OCI-LY7 (cell line): ENCODE measurements around the gene OR13F1. TPM values are rescaled to one million over a fixed set of nuclear protein-coding genes. Genes with fewer than 3 reads are reported as not detected.

Experiments used
- BruUV-seq: library from RNA; stranded (reverse); fragments of 400-500 nt; replicated peaks from 2 replicates; lab custom pipeline; 2021; lab: Mats Ljungman, UMichigan
- CTCF ChIA-PET: fragments of 300-600 bp; sonication (Branson Sonifier 250); formaldehyde crosslinking; loops from one replicate; lab custom pipeline; 2022; ENCODE audit warnings: antibody characterized with exemption; ENCODE audit not compliant: unreplicated experiment; lab: Charles Lee
- POLR2A ChIA-PET: fragments of 300-600 bp; sonication (Branson Sonifier 250); formaldehyde crosslinking; loops from one replicate; lab custom pipeline; 2022; ENCODE audit warnings: antibody characterized with exemption; lab: Charles Lee
- DNase-seq: peaks from one replicate; pipeline ENCODE4 v3.0.0-alpha.2; 2015; ENCODE audit warnings: low spot score
- H2AFZ ChIP-seq: fragments of 200-600 bp; sonication (generic), shearing (Covaris generic); 2 replicates; pipeline ENCODE4 v1.6.1; 2014; ENCODE audit warnings: mild to moderate bottlenecking, antibody characterized with exemption, low read length, moderate library complexity
- H3K27ac ChIP-seq: fragments of 200-600 bp; sonication (generic); 2 replicates; pipeline ENCODE4 v1.5.1; 2014; ENCODE audit warnings: mixed run types, low read depth, mild to moderate bottlenecking, moderate library complexity, low read length, inconsistent platforms; ENCODE audit not compliant: poor library complexity, severe bottlenecking
- H3K36me3 ChIP-seq: fragments of 200-600 bp; sonication (generic); 2 replicates; pipeline ENCODE4 v1.6.1; 2014; ENCODE audit warnings: mild to moderate bottlenecking, antibody characterized with exemption, low read length, moderate library complexity, mixed read lengths; ENCODE audit not compliant: insufficient read depth
- H3K4me1 ChIP-seq: fragments of 200-600 bp; sonication (generic); 2 replicates; pipeline ENCODE4 v1.5.1; 2014; ENCODE audit warnings: mild to moderate bottlenecking, low read length; ENCODE audit not compliant: insufficient read depth, poor library complexity, severe bottlenecking
- H3K4me2 ChIP-seq: fragments of 200-600 bp; sonication (generic); 2 replicates; pipeline ENCODE4 v1.6.1; 2014; ENCODE audit warnings: mild to moderate bottlenecking, low read length
- H3K4me3 ChIP-seq: fragments of 200-600 bp; sonication (generic); 2 replicates; pipeline ENCODE4 v1.5.1; 2014; ENCODE audit warnings: mild to moderate bottlenecking, low read depth, low read length; ENCODE audit not compliant: poor library complexity, severe bottlenecking
- H3K79me2 ChIP-seq: fragments of 200-600 bp; sonication (generic); 2 replicates; pipeline ENCODE4 v1.6.1; 2016; ENCODE audit warnings: low read depth, mild to moderate bottlenecking, low read length, moderate library complexity, mixed read lengths; ENCODE audit not compliant: insufficient read depth
- H3K9me2 ChIP-seq: fragments of 200-600 bp; sonication (generic); 2 replicates; pipeline ENCODE4 v1.6.1; 2016; ENCODE audit warnings: mild to moderate bottlenecking, low read length, mixed read lengths; ENCODE audit not compliant: insufficient read depth
- H3K9me3 ChIP-seq: fragments of 200-600 bp; sonication (generic); 2 replicates; pipeline ENCODE4 v1.6.1; 2014; ENCODE audit warnings: mild to moderate bottlenecking, mixed run types, low read length, mixed read lengths
- H4K20me1 ChIP-seq: fragments of 200-600 bp; sonication (generic); 2 replicates; pipeline ENCODE4 v1.6.1; 2014; ENCODE audit warnings: mild to moderate bottlenecking, antibody characterized with exemption, low read length, moderate library complexity, mixed read lengths; ENCODE audit not compliant: insufficient read depth
- CTCF ChIP-seq: fragments of 200-600 bp; sonication (generic); conservative IDR thresholded peaks from 2 replicates; pipeline ENCODE4 v1.5.1; 2014; ENCODE audit warnings: mild to moderate bottlenecking, antibody characterized with exemption, low read length, moderate library complexity, mixed read lengths
- EZH2phosphoT487 ChIP-seq: fragments of 200-600 bp; sonication (generic); IDR thresholded peaks from 2 replicates; pipeline ENCODE4 v1.6.1; 2018; ENCODE audit warnings: low read depth, borderline replicate concordance, mild to moderate bottlenecking, mixed run types, antibody characterized with exemption, low read length, moderate library complexity, mixed read lengths
- intact Hi-C: fragments of 100-400 bp; cut with micrococcal nuclease; formaldehyde crosslinking; loops from one replicate; pipeline ENCODE4 v1.10.0; 2022; ENCODE audit not compliant: unreplicated experiment
- total RNA-seq, 2 experiments: library from RNA; depleted of rRNA in 1 of 2; stranded (reverse); fragments of >200 nt in 1 of 2; shearing (Covaris generic) in 1 of 2; gene quantifications; 2 replicates each; pipeline ENCODE4 v1.2.3, GENCODE V29; 2014 to 2022

OR13F1 gene
- total RNA-seq, 2 experiments from 2014 or later, result not detected

- no TSS peak for BruUV-seq
- Histone ChIP-seq H4K20me1 (no peaks in the 10 kb centered on the region), H3K79me2 (no peaks in the 10 kb centered on the region), H3K4me2 (no peak overlapping the region), H3K27ac (no peak overlapping the region), H3K4me3 (no peak overlapping the region), H3K9me2 (no peaks in the 10 kb centered on the region), H3K4me1 (no peaks in the 10 kb centered on the region), H3K36me3 (no peaks in the 10 kb centered on the region), H3K9me3 (no peaks in the 10 kb centered on the region), H2AFZ (no peak overlapping the region)
- no peak for DNase-seq
- POLR2A ChIA-PET, result interaction anchor here (0.6 kb wide), 1 partner anchor 78 kb away, joined by 4 read pairs; no protein-coding TSS in a partner anchor
- no peak for TF ChIP-seq EZH2phosphoT487
- no peak for TF ChIP-seq CTCF
- CTCF ChIA-PET, result no interaction called here
- intact Hi-C loops, result no loop called here
Measured at GRCh38 chr9:104553261-104553660, 49.2 kb downstream of the OR13F1 start.

Other genes with a start within 250 kb of the OR13F1 start
- gene OR13C4, start 22.9 kb downstream of the OR13F1 start, total RNA-seq (2014; rRNA removed; shearing (Covaris generic)), result not detected in 2 replicates
- not detected in 2 replicates for gene OR13C4, start 22.9 kb downstream of the OR13F1 start, total RNA-seq (2022)
- not detected in 2 replicates for gene OR13C3, start 32.6 kb downstream of the OR13F1 start, total RNA-seq (2014; rRNA removed; shearing (Covaris generic))
- gene OR13C3, start 32.6 kb downstream of the OR13F1 start, total RNA-seq (2022), result not detected in 2 replicates
- gene OR13C8, start 64.9 kb downstream of the OR13F1 start, total RNA-seq (2014; rRNA removed; shearing (Covaris generic)), result not detected in 2 replicates
- gene OR13C8, start 64.9 kb downstream of the OR13F1 start, total RNA-seq (2022), result not detected in 2 replicates
- not detected in 2 replicates for gene OR13C5, start 95.2 kb downstream of the OR13F1 start, total RNA-seq (2014; rRNA removed; shearing (Covaris generic))
- not detected in 2 replicates for gene OR13C5, start 95.2 kb downstream of the OR13F1 start, total RNA-seq (2022)
- not detected in 2 replicates for gene OR13C2, start 101.4 kb downstream of the OR13F1 start, total RNA-seq (2014; rRNA removed; shearing (Covaris generic))
- gene OR13C2, start 101.4 kb downstream of the OR13F1 start, total RNA-seq (2022), result not detected in 2 replicates
- not detected in 2 replicates for gene OR13C9, start 113.9 kb downstream of the OR13F1 start, total RNA-seq (2014; rRNA removed; shearing (Covaris generic))
- gene OR13C9, start 113.9 kb downstream of the OR13F1 start, total RNA-seq (2022), result not detected in 2 replicates
- not detected in 2 replicates for gene OR13D1, start 190.3 kb downstream of the OR13F1 start, total RNA-seq (2014; rRNA removed; shearing (Covaris generic))
- gene OR13D1, start 190.3 kb downstream of the OR13F1 start, total RNA-seq (2022), result not detected in 2 replicates
- 20.2 and 25.2 TPM in 2 replicates for gene NIPSNAP3A, start 243.4 kb downstream of the OR13F1 start, total RNA-seq (2014; rRNA removed; shearing (Covaris generic))
- 24.3 and 25.2 TPM in 2 replicates for gene NIPSNAP3A, start 243.4 kb downstream of the OR13F1 start, total RNA-seq (2022)